ENCODE results near the gene VRK3.
"Not testable (repeated sequence)": the region's sequence is repeated elsewhere in the genome, so short reads cannot be mapped to it uniquely, and the experiment has no call there.

Gene VRK3

DNA sequence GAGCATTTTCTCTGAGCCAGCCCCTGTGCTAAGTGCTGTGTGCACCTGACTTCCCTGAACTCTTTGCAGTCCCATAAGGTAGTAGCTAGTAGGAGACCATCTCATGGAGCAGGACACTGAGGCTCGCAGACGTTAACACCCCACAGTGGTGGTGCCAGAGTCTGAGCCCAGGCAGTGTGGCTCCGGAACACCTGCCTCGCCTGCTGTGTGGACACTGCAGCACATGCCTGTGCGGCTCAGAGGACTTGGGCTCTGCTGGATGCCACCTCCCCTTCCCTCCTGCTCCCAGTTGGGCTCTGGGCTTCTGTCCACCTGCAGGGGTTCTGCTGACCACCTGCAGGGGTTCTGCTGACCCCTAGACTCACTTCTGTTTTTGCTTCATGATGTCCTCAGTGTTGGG, 37.2 kb downstream of the VRK3 start:
- no peak for DNase-seq (ENCODE audit: low read depth in 2 of 2)

DNA sequence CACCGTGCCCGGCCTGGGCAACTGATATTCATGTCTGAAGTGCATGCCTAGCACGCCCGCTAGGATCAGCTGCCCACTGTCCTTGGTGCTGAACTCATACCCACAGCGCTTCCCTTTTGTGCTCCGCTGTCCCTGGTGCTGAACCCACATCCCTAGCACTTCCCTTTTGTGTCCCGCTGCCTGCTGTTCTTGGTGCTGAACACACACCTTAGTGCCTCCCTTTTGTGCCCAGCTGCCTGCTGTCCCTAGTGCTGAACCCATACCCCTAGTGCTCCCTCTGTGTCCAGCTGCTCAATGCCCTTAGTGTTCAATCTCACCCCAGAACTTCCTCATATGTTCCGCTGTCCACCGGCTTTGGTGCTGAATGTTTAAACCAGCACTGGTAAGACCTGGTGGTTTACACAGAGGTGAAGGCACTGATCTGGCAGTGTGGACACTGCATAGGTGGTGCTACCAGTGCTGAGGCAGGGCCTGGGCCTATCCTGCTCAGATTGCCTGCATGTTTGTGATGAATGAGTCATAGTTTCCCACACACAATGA, 37.9 kb downstream of the VRK3 start:
- DNase-seq (ENCODE audit: low read depth in 2 of 2), result peak; percentile 31

DNA sequence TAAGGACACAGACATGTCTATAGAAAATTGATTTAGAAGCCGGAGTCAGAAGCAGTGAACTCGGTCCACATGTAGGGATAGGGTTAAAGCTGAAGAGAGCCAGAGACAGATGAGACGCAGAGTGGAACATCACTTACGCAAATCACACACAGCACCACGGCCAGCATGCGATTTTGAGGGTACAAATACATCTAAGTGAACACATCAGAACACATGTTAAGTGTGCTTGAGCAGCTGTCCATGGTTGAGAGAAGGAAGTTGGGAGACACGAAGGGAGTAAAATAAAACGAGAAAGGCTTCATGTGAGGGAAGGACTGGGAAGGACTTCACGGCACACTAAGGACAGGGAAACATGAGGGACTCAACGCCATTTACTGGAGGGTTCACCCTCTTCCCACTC, 38.8 kb downstream of the VRK3 start:
- no peak for DNase-seq (ENCODE audit: low read depth in 2 of 2)

DNA sequence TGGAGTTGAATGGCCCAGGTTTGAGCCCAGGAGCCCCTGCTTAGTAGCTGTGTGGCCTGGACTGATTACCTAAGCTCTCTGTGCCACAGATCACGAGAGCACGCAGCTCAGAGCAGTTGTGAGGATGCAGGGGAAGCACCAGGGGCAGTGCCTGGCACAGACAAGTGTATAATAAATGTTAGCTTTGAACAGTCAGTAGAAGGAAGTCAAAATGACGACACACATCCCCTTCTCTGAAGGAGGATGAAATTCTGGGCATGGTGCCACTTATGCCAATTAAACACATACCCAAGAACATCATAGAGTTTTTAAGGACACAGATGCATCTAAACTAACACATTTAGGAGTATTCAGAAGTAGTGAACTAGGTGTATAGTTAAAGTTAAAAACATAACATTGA, 39.3 kb downstream of the VRK3 start:
- no peak for DNase-seq (ENCODE audit: low read depth in 2 of 2)

DNA sequence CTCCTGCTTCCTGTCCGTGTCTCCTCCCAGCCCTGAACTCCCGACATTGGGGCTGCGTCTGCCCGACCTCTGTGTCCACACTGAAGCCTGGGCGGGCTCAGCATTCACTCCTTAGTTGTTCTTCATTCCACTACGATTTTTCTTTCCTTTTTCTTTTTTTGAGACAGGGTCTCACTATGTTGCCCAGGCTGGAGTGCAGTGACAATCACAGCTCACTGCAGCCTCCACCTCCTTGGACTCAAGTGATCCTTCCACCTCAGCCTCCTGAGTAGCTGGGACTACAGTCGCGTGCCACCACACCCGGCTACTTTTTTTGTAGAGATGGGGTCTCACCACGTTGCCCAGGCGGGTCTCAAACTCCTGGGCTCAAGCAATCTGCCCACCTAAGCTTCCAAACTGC, 40.7 kb downstream of the VRK3 start:
- no peak for DNase-seq (ENCODE audit: low read depth in 2 of 2)

DNA sequence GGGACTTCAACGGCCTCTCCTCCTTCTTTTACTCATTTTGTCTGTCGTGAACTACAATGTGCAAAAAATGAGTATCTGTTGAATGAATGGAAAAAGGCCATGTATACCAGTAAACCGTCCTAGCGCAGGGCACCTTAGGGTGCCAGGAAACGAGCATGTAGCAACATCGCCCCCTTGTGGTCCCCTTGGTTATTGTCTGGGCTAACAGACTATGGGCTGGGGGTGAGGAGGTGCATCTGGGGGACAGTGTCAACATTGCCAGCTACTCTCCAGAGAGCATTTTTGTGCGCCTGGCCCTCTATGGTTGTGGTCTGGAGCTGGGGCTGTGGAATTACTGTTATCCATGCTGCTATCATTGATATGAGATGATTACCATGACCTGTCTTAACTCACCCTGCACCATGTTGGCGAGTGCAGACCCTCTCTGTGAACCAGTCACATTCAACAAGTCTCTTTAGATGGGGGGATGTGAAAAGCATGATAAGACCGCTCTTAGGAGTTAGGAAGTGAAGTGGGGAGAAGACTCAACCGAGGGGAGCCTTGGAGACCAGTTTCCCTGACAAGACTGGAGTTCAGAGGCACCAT, 41.4 kb downstream of the VRK3 start:
- peak; percentile 61 to 68 for DNase-seq (ENCODE audit: low read depth in 2 of 2)

DNA sequence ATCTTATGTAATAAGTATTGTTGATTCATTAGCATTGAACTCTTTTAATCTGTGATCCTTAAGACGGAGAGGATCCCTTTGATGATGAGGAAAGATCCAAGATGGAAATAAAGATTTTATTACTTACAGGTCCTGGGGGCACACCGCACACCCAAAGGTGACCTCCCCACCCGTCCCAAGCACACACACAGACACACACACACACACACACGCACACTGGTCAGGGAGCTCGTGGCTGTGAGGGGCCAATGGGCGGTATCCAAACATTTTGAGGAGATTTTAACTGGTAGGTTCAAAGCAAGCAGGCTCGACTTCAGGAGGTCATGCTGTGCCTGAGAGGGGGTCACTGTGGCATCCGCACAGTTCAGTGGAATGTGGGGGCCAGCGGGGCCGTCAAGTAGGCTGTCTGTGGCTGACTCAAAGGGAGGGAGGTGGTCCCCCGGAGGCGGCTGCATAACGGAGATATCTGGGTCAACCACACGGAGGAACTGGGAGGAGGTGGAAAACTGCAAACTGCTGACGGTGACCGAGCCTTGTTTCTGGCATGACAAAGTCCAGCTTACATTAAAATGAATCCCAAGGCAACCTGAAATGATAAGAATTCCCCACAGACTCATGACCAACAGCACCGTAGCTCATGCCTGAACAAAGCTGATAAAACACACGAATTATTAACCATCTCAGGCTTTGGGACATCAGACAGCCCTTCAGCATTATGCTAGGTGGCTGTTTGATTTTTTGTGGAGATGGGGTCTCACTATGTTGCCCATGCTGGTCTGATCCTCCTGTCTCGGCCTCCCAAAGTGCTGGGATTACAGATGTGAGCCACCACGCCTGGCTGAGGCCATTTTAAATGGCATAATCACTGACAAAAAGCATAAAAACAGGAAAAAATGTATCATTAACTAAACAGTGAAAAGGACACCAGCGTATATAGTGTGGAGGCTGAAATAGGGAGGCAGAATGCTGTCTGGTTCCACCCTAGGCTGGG, 43.3 kb downstream of the VRK3 start:
- no peak for DNase-seq (ENCODE audit: low read depth in 2 of 2)

DNA sequence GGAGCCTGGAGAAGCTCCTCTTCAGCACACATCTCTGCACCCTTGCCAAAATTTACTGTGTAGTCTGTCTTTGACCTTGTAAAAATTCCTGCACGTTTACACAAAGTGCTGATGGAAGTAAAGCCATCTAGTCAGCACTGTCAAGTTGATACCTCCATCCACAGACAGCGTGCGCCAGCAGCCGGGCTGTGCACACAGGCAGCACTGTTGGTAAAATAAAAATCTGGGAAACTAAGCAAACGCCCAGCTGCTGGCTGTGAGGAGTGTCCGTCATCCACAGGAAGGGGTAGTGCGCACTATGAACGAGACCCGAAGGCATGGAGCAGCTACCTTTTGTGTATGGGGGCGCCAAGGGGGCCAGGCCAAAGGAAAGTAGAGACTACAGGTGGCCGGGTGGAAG, 46.8 kb downstream of the VRK3 start:
- DNase-seq (ENCODE audit: low read depth in 2 of 2), result no peak

- no peak for DNase-seq (ENCODE audit: low read depth in 2 of 2)
Measured at GRCh38 chr19:49977881-49978280, 47.3 kb downstream of the VRK3 start.

DNA sequence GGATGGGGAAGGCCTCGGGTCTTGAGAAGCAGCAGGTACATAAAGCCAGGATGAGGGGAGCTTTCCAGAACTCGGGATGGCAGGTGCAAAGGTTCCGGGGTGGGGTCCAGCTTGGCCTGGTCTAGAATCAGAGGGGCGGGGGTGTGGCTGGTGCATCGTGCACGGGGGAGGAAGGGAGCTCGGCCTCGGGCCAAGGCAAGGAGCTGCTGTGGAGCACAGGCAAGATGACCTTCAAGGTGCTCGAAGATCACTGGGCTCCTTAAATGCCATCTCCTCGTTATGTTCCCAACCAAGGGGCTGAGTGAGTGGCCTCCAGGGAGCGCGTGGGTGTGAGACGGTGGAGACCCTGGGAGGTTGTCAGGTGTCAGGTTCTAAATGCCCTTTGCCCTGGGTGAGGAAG, 48.1 kb downstream of the VRK3 start:
- DNase-seq (ENCODE audit: low read depth in 2 of 2), result no peak

- no peak for DNase-seq (ENCODE audit: low read depth in 2 of 2)
Measured at GRCh38 chr19:49976496-49976895, 48.7 kb downstream of the VRK3 start.

- no peak for DNase-seq (ENCODE audit: low read depth in 2 of 2)
Measured at GRCh38 chr19:49975051-49975450, 50.1 kb downstream of the VRK3 start.

DNA sequence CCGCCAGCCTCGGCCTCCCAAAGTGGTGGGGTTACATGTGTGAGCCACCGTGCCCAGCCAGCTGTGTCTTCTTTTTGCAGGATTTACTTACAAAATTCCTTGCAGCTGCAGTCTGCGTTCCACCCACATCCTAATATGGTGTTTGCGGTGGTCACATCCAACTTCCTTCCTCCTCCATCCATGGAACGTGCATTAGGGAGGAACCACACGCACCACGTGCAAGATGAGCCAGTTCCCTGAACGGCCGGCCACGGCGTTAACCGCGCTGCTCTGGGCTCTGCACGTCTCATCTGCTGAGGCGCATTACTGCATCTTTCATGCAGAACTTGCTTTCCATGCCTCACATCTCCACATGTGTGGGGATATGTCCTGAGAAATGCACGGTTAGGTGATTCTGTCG, 51.2 kb downstream of the VRK3 start:
- DNase-seq (ENCODE audit: low read depth in 2 of 2), result no peak

- no peak for DNase-seq (ENCODE audit: low read depth in 2 of 2)
Measured at GRCh38 chr19:49972841-49973240, 52.3 kb downstream of the VRK3 start.

DNA sequence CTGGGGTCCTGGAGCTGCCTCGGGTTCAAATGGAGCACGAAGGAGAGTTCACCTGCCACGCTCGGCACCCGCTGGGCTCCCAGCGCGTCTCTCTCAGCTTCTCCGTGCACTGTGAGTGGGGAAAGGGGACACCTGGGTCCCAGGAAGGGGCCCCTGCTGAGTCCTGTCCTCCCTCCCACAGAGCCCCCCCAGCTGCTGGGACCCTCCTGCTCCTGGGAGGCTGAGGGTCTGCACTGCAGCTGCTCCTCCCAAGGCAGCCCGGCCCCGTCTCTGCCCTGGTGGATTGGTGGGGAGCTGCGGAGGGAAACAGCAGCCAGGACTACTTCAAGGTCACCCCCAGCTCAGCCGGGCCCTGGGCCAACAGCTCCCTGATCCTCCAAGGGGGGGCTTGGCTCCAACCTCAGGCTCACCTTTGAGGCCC, 53.2 kb downstream of the VRK3 start:
- no peak for DNase-seq (ENCODE audit: low read depth in 2 of 2)

DNA sequence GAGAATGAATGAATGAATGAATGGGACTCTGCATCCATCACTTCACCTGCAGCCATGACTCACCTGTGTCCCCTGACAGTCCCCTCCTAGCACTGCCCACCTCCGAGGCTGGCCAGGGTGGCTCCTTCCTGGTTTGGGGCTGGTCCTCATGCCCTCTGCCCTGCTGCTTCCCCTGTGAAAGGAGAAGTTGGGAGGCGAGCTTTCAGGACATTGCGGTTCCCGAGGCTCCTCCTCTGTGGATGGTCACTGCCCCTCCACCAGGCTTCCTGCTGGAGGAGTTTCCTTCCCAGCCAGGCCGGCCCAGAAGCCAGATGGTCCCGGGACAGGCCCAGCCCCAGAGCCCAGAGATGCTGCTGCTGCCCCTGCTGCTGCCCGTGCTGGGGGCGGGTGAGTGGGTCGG, 55.8 kb downstream of the VRK3 start:
- not testable (repeated sequence) for DNase-seq (ENCODE audit: low read depth in 2 of 2)

- DNase-seq (ENCODE audit: low read depth in 2 of 2), result no peak
Measured at GRCh38 chr19:49968279-49968922, 56.8 kb downstream of the VRK3 start.

GRCh38 chr19:49960980-49961379, 64.2 kb downstream of the VRK3 start, which contains the start of gene SIGLEC11:
Gene SIGLEC11 (minus strand): TSS chr19:49961172. CDS start chr19:49961081, 91 bp downstream.
- not testable (repeated sequence) for DNase-seq (ENCODE audit: low read depth in 2 of 2)

DNA sequence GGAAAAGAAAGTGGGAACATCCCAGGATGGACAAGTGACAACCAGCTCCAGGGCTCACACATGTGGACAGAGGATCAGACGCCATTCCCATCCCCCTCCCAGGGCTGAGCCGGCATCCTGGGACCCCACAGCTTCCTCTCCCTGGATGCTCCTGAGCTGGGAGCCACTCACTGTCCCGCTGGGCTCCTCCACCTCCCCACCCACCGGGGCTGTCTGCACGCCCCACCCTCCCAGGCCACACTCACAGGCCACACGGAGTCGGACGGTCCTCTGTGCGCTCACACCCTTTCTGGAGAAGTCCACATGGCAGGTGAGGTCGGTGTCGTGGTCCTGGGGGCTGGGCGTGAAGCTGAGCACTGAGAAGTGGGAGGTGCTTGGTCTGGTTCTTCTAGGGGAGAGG, 65.3 kb downstream of the VRK3 start:
- not testable (repeated sequence) for DNase-seq (ENCODE audit: low read depth in 2 of 2)

- not testable (repeated sequence) for DNase-seq (ENCODE audit: low read depth in 2 of 2)
Measured at GRCh38 chr19:49958596-49958995, 66.6 kb downstream of the VRK3 start.

GRCh38 chr19:49958144-49958543, 67.0 kb downstream of the VRK3 start:
- not testable (repeated sequence) for DNase-seq (ENCODE audit: low read depth in 2 of 2)

- DNase-seq (ENCODE audit: low read depth in 2 of 2), result no peak
Measured at GRCh38 chr19:49957262-49957915, 67.8 kb downstream of the VRK3 start.

Measured in activated CD8-positive, alpha-beta memory T cell treated with anti-CD3 and anti-CD28 coated beads for 4 hours (primary cell).